Measurements from ENCODE around the gene STPG2. TPM values are rescaled to one million over a fixed set of nuclear protein-coding genes. Genes with fewer than 3 reads are reported as not detected.

Gene STPG2
- total and polyA plus RNA-seq, 10 of the 15 experiments (the other 5 are each of a cell fraction or from before 2014, with no cell fraction given): 0.13 to 0.24 TPM; not detected in 8

- TF ChIP-seq E2F4 (IDR thresholded peaks at IDR 0.05; ENCODE audit: low read depth, low read length): no peak
- no peak for TF ChIP-seq NR2C2 (IDR thresholded peaks at IDR 0.05; ENCODE audit: borderline replicate concordance, control insufficient read depth, insufficient read length, low read depth)
- TF ChIP-seq, protein P1, sequence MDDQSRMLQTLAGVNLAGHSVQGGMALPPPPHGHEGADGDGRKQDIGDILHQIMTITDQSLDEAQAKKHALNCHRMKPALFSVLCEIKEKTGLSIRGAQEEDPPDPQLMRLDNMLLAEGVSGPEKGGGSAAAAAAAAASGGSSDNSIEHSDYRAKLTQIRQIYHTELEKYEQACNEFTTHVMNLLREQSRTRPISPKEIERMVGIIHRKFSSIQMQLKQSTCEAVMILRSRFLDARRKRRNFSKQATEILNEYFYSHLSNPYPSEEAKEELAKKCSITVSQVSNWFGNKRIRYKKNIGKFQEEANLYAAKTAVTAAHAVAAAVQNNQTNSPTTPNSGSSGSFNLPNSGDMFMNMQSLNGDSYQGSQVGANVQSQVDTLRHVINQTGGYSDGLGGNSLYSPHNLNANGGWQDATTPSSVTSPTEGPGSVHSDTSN (IDR thresholded peaks at IDR 0.05; ENCODE audit: insufficient replicate concordance, low read depth, low read length): no peak
- TF ChIP-seq BHLHE40 (IDR thresholded peaks at IDR 0.05; ENCODE audit: borderline replicate concordance in 1 of 2, low read depth in 2 of 2, low read length in 1 of 2): no peak
- no peak for TF ChIP-seq PAX5 (IDR thresholded peaks at IDR 0.05; ENCODE audit: borderline replicate concordance, low read depth, low read length)
- no peak for TF ChIP-seq POLR2A (IDR thresholded peaks at IDR 0.05; ENCODE audit: low read depth, low read length)
Measured at GRCh38 chr4:98006814-98007412, 136.4 kb downstream of the STPG2 start (continued).

GRCh38 chr4:98006060-98006459 is 137.2 kb downstream of the STPG2 start:
- no peak for ATAC-seq
- Histone ChIP-seq H3K9me3 (replicated peaks; ENCODE audit: control insufficient read depth, insufficient read depth, low read length) (no peaks in the 10 kb centered on the region), H3K36me3 (ENCODE audit: control insufficient read depth in 2 of 2, insufficient read depth in 2 of 2, low read length in 1 of 2) (no peaks in the 10 kb centered on the region), H2AFZ (ENCODE audit: control insufficient read depth, low read depth, low read length) (no peak overlapping the region), H3K27ac (ENCODE audit: control insufficient read depth, insufficient read depth) (no peak overlapping the region), H4K20me1 (ENCODE audit: control insufficient read depth, insufficient read depth) (no peaks in the 10 kb centered on the region), H3K79me2 (ENCODE audit: control insufficient read depth, insufficient read depth, low read length) (no peaks in the 10 kb centered on the region), H3K4me3 (no peak overlapping the region), H3K9ac (ENCODE audit: control insufficient read depth, insufficient read depth, low read length) (no peak overlapping the region), H3K27me3 (replicated peaks in 1 of 2; ENCODE audit: control insufficient read depth in 2 of 2, insufficient read depth in 2 of 2, low read length in 1 of 2) (no peaks in the 10 kb centered on the region), H3K4me1 (ENCODE audit: control insufficient read depth, insufficient read depth, low read length) (no peaks in the 10 kb centered on the region), H3K4me2 (ENCODE audit: control insufficient read depth, insufficient read depth) (no peak overlapping the region)
- 0% methylated on average over 1 of the region's 1 CpG for WGBS (ENCODE audit: insufficient coverage, insufficient replicate concordance, low lambda C conversion rate, missing lambda C conversion rate)
- intact Hi-C loops (cut with micrococcal nuclease; ENCODE audit: unreplicated experiment): no loop called here
- TF ChIP-seq MYB (IDR thresholded peaks at IDR 0.05; ENCODE audit: borderline replicate concordance, low read depth, low read length): no peak
- no peak for TF ChIP-seq ZNF217 (IDR thresholded peaks at IDR 0.05)
- no peak for TF ChIP-seq NRF1 (conservative IDR thresholded peaks at IDR 0.05; ENCODE audit: low read depth, low read length)
- TF ChIP-seq CEBPZ (IDR thresholded peaks at IDR 0.05; ENCODE audit: low read depth, low read length): no peak
- no peak for TF ChIP-seq KAT2A (conservative IDR thresholded peaks at IDR 0.05; ENCODE audit: control insufficient read depth, low read depth, low read length)
- no peak for TF ChIP-seq NR2C1 (IDR thresholded peaks at IDR 0.05)
- TF ChIP-seq SRF (IDR thresholded peaks at IDR 0.05; ENCODE audit: low read depth in 2 of 2, low read length in 2 of 2): no peak
- TF ChIP-seq RUNX3 (IDR thresholded peaks at IDR 0.05; ENCODE audit: low read length): no peak
- no peak for TF ChIP-seq YBX1 (IDR thresholded peaks at IDR 0.05)
- TF ChIP-seq EZH2 (IDR thresholded peaks at IDR 0.05; ENCODE audit: borderline replicate concordance, control insufficient read depth, low read depth, low read length): no peak
- FAIRE-seq: no peak
- BruUV-seq (replicated peaks): no TSS peak
- in situ Hi-C loops (cut with MboI): no loop called here
- no peak for DNase-seq (ENCODE audit: low read depth, low spot score)
- ChIA-PET RAD21 (ENCODE audit: unreplicated experiment) (no interaction called here), POLR2A (no interaction called here), SMC1A (ENCODE audit: uncharacterized antibody, unreplicated experiment) (no interaction called here), CTCF (no interaction called here)
